Body of pancreas (tissue), 4 donors: ENCODE data around the gene CD33. TPM values are rescaled to one million over a fixed set of nuclear protein-coding genes. Genes with fewer than 3 reads are reported as not detected.

ENCODE experiments used
- ATAC-seq: fragments of 150-250 bp; one replicate; pipeline ENCODE4 v1.9.1; 2016
- DNase-seq, 4 donors: peaks; one replicate each; pipeline ENCODE4 v3.0.0-alpha.2; 2019
- H3K27ac ChIP-seq, 4 donors: fragments of 200-600 bp; sonication (generic); 1 replicate in 3 of 4; 2 replicates in 1 of 4; pipeline versions ENCODE4 v1.5.1 to v1.6.1; 2016 to 2019; ENCODE audit warnings: mild to moderate bottlenecking in 1 of 4, mixed read lengths in 1 of 4, moderate library complexity in 1 of 4
- H3K27me3 ChIP-seq, 2 donors: fragments of 200-600 bp; sonication (generic); one replicate each; pipeline ENCODE4 v1.6.0; 2016; ENCODE audit warnings: mild to moderate bottlenecking in 1 of 2
- H3K36me3 ChIP-seq, 2 donors: fragments of 200-600 bp; sonication (generic); replicated peaks in 1 of 2; 2 replicates each; pipeline ENCODE4 v1.5.1; 2016; ENCODE audit warnings: low read depth in 2 of 2; ENCODE audit not compliant: insufficient read depth in 1 of 2
- H3K4me1 ChIP-seq: fragments of 200-600 bp; sonication (generic); one replicate; pipeline ENCODE4 v1.6.0; 2016
- H3K4me3 ChIP-seq, 2 donors: fragments of 200-600 bp; sonication (generic); 1 replicate in 1 of 2; 2 replicates in 1 of 2; pipeline ENCODE4 v1.5.1; 2016 to 2019
- H3K9me3 ChIP-seq, 3 donors: fragments of 200-600 bp; sonication (generic); 1 replicate in 2 of 3; 2 replicates in 1 of 3; pipeline ENCODE4 v1.5.1; 2016
- CTCF ChIP-seq, 7 experiments: fragments of 450-650 bp in 4 of 7; fragments of 200-600 bp in 3 of 7; sonication (generic) in 3 of 7; IDR thresholded peaks; one replicate each; pipeline ENCODE4 v1.5.1; 2016 to 2019; ENCODE audit warnings: antibody characterized with exemption in 7 of 7
- POLR2A ChIP-seq, 3 donors: fragments of 450-650 bp; IDR thresholded peaks; one replicate each; pipeline ENCODE4 v1.6.1; 2016; ENCODE audit warnings: antibody characterized with exemption in 3 of 3, mild to moderate bottlenecking in 2 of 3
- WGBS, 2 donors: methylation state at CpG; one replicate each; pipeline ENCODE4 v1.1.5; 2017; 5-methylcytosine and 5-hydroxymethylcytosine counted together
- intact Hi-C: fragments of 100-400 bp; cut with DNase I; formaldehyde crosslinking; loops from one replicate; pipeline ENCODE4 v1.15.1; 2023
- total RNA-seq, 2 donors: library from RNA; depleted of rRNA; stranded (reverse); fragments of >200 nt; gene quantifications; one replicate each; pipeline ENCODE4 v1.1.0, GENCODE V29; 2016

CD33 gene
- total RNA-seq, 2 donors from 2014 or later: 1.3 TPM

GRCh38 chr19:51188227-51188559 is 36.7 kb upstream of the CD33 start:
- H3K9me3 ChIP-seq: no peaks in the 10 kb centered on the region
- intact Hi-C loops: no loop called here

DNA sequence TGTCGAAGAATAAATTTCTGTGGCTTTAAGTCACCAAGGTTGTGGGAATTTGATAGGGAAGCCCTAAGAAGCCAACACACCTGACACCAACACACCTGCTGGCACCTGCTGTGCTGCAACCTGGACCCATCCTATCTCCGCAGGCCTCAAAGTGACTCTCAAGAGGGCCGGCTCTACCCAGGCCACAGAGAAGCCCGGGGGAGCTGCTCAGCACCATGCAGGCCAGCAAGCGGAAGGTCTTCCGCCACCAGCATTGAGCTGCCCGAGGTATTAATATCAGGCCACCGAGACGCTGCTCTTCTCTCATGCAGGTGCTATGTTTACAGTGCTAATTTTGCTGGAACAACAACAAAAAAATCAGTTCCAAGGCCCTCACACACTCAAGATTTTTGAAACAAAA is 32.2 kb upstream of the CD33 start:
- Histone ChIP-seq H3K4me1 (no peaks in the 10 kb centered on the region), H3K36me3 (no peaks in the 10 kb centered on the region), H3K27ac (no peak overlapping the region), H3K9me3 (no peaks in the 10 kb centered on the region), H3K4me3 (no peak overlapping the region), H3K27me3 (no peaks in the 10 kb centered on the region)
- WGBS, 2 donors: 65 to 68% methylated on average over 3 to 9 of the region's 9 CpGs
- intact Hi-C loops: no loop called here
- DNase-seq: no peak
- no peak for ATAC-seq
- TF ChIP-seq CTCF (IDR thresholded peaks at IDR 0.05) (no peak), POLR2A (IDR thresholded peaks at IDR 0.05) (no peak)

More at GRCh38 chr19:51188227-51188559, 36.7 kb upstream of the CD33 start:
- Histone ChIP-seq H3K4me1 (no peaks in the 10 kb centered on the region), H3K27ac (no peak overlapping the region), H3K27me3 (no peaks in the 10 kb centered on the region), H3K4me3 (no peak overlapping the region), H3K36me3 (no peaks in the 10 kb centered on the region)
- DNase-seq (no peak), ATAC-seq (no peak)
- TF ChIP-seq CTCF (IDR thresholded peaks at IDR 0.05): no peak
- TF ChIP-seq POLR2A (IDR thresholded peaks at IDR 0.05): no peak
- WGBS, 2 donors: 76 to 85% methylated on average over 2 of the region's 2 CpGs

DNA sequence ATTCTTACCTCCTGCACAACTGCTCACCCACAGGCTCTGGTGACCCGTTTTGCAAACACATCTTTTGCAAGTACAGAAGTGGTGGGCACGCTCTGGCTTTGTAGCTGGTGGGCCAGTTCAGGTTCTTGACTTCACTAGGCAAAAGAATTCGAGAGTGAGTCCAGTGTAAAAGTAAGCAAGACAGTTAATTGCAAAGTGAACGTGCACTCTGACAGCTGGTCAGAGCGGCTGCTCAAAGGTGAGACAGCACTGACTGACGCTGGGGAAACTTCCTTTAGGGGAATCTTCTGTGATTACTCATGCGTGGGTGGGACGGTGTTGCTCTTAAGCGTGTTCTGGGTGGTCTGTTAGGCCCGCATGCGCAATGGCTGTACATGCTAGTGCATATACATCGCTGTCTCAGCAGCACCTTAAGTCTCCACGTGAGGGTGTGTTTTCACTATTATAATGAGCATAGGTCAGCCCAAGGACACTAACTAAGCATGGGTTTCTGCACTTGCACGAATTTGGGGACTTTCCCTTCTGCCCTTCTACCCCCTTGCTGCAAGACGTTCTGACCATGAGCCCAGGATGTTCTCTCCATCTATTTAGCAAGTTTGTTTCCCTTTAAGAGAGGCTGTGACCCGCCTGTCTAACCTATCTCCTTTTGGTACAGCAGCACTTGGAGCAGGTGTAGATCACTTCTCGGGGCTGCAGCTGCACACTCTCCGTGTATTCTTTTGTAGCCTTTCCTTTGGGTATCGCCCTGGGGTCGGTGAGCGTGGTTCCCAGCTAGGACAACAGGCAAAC is 30.2 kb upstream of the CD33 start:
- no peaks in the 10 kb centered on the region for H3K4me1 ChIP-seq
- DNase-seq (no peak), ATAC-seq (no peak)
- H3K27ac ChIP-seq: no peak overlapping the region
- TF ChIP-seq POLR2A (IDR thresholded peaks at IDR 0.05): no peak
- no peak for TF ChIP-seq CTCF (IDR thresholded peaks at IDR 0.05)
- H3K9me3 ChIP-seq: no peaks in the 10 kb centered on the region
- no peaks in the 10 kb centered on the region for H3K27me3 ChIP-seq
- H3K36me3 ChIP-seq: no peaks in the 10 kb centered on the region
- no peak overlapping the region for H3K4me3 ChIP-seq
- intact Hi-C loops: no loop called here
- 37 to 46% methylated on average over 11 to 21 of the region's 21 CpGs for whole genome bisulfite sequencing, 2 donors

GRCh38 chr19:51195316-51195586 is 29.6 kb upstream of the CD33 start:
- no peaks in the 10 kb centered on the region for H3K4me1 ChIP-seq
- no peaks in the 10 kb centered on the region for H3K36me3 ChIP-seq
- H3K27ac ChIP-seq: no peak overlapping the region
- intact Hi-C loops: no loop called here
- H3K9me3 ChIP-seq: no peaks in the 10 kb centered on the region
- TF ChIP-seq CTCF (IDR thresholded peaks at IDR 0.05) (no peak), POLR2A (IDR thresholded peaks at IDR 0.05) (no peak)
- no peak overlapping the region for H3K4me3 ChIP-seq
- no peaks in the 10 kb centered on the region for H3K27me3 ChIP-seq
- ATAC-seq (no peak), DNase-seq (no peak)
- 75% methylated on average over 7 to 9 of the region's 9 CpGs for WGBS, 2 donors

DNA sequence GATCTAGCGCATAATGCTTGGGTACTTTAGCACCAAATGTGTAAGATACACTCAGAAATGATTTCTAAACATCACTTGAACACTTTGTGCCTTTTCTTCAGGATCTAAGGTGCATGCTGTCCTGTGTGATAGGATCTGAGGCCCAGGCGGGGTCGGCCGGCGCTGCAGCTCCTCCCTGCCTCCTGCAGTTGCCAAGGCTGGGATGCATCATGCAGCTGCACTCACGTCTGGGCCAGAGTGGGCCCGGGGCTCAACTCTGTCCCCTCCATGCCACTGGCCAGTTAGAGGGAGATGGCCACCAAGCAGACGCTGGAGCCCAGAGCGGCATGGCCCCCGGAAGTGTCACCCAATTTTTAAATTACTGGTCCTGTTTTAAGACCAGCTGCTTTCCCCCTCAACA is 29.3 kb upstream of the CD33 start:
- ATAC-seq (no peak), DNase-seq (no peak)
- H3K9me3 ChIP-seq: no peaks in the 10 kb centered on the region
- 75 to 76% methylated on average over 5 to 10 of the region's 10 CpGs for WGBS, 2 donors
- H3K36me3 ChIP-seq: no peaks in the 10 kb centered on the region
- H3K27ac ChIP-seq: no peak overlapping the region
- H3K27me3 ChIP-seq: no peaks in the 10 kb centered on the region
- intact Hi-C loops: no loop called here
- no peaks in the 10 kb centered on the region for H3K4me1 ChIP-seq
- TF ChIP-seq POLR2A (IDR thresholded peaks at IDR 0.05) (no peak), CTCF (IDR thresholded peaks at IDR 0.05) (no peak)
- H3K4me3 ChIP-seq: no peak overlapping the region
